K562 (cell line): Measurements from ENCODE around the gene ZNF35. TPM values are rescaled to one million over a fixed set of nuclear protein-coding genes. Genes with fewer than 3 reads are reported as not detected.

Source experiments
- ARID1B ChIP-seq: fragments of 450-650 bp; IDR thresholded peaks from 2 replicates; pipeline ENCODE4 v1.6.1; 2016; ENCODE audit warnings: antibody characterized with exemption, mild to moderate bottlenecking, inconsistent platforms
- DIDO1 ChIP-seq: fragments of 450-650 bp; IDR thresholded peaks from 2 replicates; pipeline ENCODE4 v1.6.1; 2016; ENCODE audit warnings: low read depth, missing biosample characterization, missing genetic modification characterization
- HNRNPH1 ChIP-seq: fragments of 200-400 bp; formaldehyde crosslinking; optimal IDR thresholded peaks from 2 replicates; pipeline ENCODE3; 2017; ENCODE audit warnings: low read depth, mild to moderate bottlenecking, low read length, moderate library complexity
- MBD2 ChIP-seq: sonication (generic); IDR thresholded peaks from 2 replicates; pipeline ENCODE4 v1.6.1; 2016; ENCODE audit warnings: low read depth, borderline replicate concordance
- MYNN ChIP-seq, 2 experiments: sonication (generic); formaldehyde crosslinking in 1 of 2; IDR thresholded peaks; 2 replicates each; pipeline versions ENCODE4 v1.5.0 to v1.6.1; 2016 to 2020; ENCODE audit warnings: antibody characterized with exemption in 1 of 2, missing genetic modification reagents in 1 of 2
- NCOA1 ChIP-seq: fragments of 450-650 bp; IDR thresholded peaks from 2 replicates; pipeline ENCODE4 v1.6.1; 2016; ENCODE audit warnings: low read depth
- RBM25 ChIP-seq: fragments of 200-400 bp; formaldehyde crosslinking; IDR thresholded peaks from 2 replicates; pipeline ENCODE4 v1.6.1; 2018; ENCODE audit warnings: low read length, low read depth, moderate library complexity; ENCODE audit not compliant: severe bottlenecking
- SIRT6 ChIP-seq: IDR thresholded peaks from one replicate; pipeline ENCODE4 v1.6.1; 2012; ENCODE audit warnings: low read depth, mild to moderate bottlenecking, control low read depth, inconsistent platforms, low read length, moderate library complexity
- TAL1 ChIP-seq: fragments of 450-650 bp; IDR thresholded peaks from 2 replicates; pipeline ENCODE4 v1.6.1; 2016; ENCODE audit warnings: mild to moderate bottlenecking
- TARDBP ChIP-seq: fragments of 450-650 bp; IDR thresholded peaks from 2 replicates; pipeline ENCODE4 v1.6.1; 2016
- ZNF408 ChIP-seq: fragments of 250-450 bp; sonication (Bioruptor Pico); IDR thresholded peaks from 2 replicates; pipeline ENCODE4 v1.4.0; 2020; ENCODE audit warnings: low read depth, mild to moderate bottlenecking, moderate library complexity
- polyA plus RNA-seq, 8 experiments: library from polyadenylated mRNA; depleted of rRNA in 4 of 8; stranded (reverse) in 5 of 8; unstranded in 3 of 8; fragments of >200 nt; fragmentation: Nextera tagmentation in 2 of 8; fragmentation: Illumina TruSeq in 1 of 8; extraction: Ambion mirVana in 2 of 8; extraction: Trizol in 1 of 8; gene quantifications; 2 replicates each; pipeline versions ENCODE4 v1.2.1 to v1.2.3, GENCODE V29; 2011 to 2014; ENCODE audit warnings: inconsistent platforms in 1 of 8, missing spikeins in 1 of 8
- total RNA-seq, 7 experiments: library from RNA; depleted of rRNA in 6 of 7; stranded (reverse); fragments of >200 nt in 6 of 7; fragmentation: Illumina TruSeq in 2 of 7; extraction: Trizol in 2 of 7; gene quantifications; 2 replicates each; pipeline versions ENCODE4 v1.2.1 to v1.2.3, GENCODE V29; 2011 to 2021; ENCODE audit warnings: low replicate concordance in 1 of 7
- TF ChIP-seq, protein P1 (sequence below): sonication (generic); formaldehyde crosslinking; IDR thresholded peaks from 2 replicates; pipeline ENCODE4 v1.8.0; 2022; ENCODE audit warnings: mild to moderate bottlenecking, missing genetic modification reagents, borderline replicate concordance

Gene ZNF35
- total and polyA plus RNA-seq, 9 of the 15 experiments (the other 6 are each of a cell fraction or from before 2014, with no cell fraction given): 8.0 to 18.2 (median 14.8) TPM

- TF ChIP-seq SIRT6: no peak
- TF ChIP-seq DIDO1 (tag): no peak
- TF ChIP-seq RBM25: no peak
- no peak for TF ChIP-seq MBD2
- TF ChIP-seq ZNF408: no peak
- no peak for TF ChIP-seq TAL1
- TF ChIP-seq TARDBP: no peak
- no peak for TF ChIP-seq NCOA1
- TF ChIP-seq ARID1B: no peak
- TF ChIP-seq, protein P1, sequence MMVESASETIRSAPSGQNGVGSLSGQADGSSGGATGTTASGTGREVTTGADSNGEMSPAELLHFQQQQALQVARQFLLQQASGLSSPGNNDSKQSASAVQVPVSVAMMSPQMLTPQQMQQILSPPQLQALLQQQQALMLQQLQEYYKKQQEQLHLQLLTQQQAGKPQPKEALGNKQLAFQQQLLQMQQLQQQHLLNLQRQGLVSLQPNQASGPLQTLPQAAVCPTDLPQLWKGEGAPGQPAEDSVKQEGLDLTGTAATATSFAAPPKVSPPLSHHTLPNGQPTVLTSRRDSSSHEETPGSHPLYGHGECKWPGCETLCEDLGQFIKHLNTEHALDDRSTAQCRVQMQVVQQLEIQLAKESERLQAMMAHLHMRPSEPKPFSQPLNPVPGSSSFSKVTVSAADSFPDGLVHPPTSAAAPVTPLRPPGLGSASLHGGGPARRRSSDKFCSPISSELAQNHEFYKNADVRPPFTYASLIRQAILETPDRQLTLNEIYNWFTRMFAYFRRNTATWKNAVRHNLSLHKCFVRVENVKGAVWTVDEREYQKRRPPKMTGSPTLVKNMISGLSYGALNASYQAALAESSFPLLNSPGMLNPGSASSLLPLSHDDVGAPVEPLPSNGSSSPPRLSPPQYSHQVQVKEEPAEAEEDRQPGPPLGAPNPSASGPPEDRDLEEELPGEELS (CRISPR knock-in tag): no peak
- no peak for TF ChIP-seq HNRNPH1
- TF ChIP-seq MYNN (IDR thresholded peaks at IDR 0.05): no peak
- TF ChIP-seq MYNN (CRISPR knock-in tag; IDR thresholded peaks at IDR 0.05): no peak
- TF ChIP-seq, all 486 proteins: peak for 0
Observed at GRCh38 chr3:44632193-44632592, 16.3 kb upstream of the ZNF35 start (continued).
